Suprapubic skin (tissue), 4 donors: ENCODE results near the gene ELOVL4. TPM values are rescaled to one million over a fixed set of nuclear protein-coding genes. Genes with fewer than 3 reads are reported as not detected.

ENCODE experiments used
- DNase-seq, 2 donors: peaks; one replicate each; pipeline ENCODE4 v3.0.0-alpha.2; 2019; ENCODE audit warnings: low spot score in 2 of 2
- H3K27ac ChIP-seq: fragments of 200-600 bp; sonication (generic); one replicate; pipeline ENCODE4 v1.5.1; 2019
- H3K27me3 ChIP-seq: fragments of 200-600 bp; sonication (generic); one replicate; pipeline ENCODE4 v1.5.1; 2019
- H3K36me3 ChIP-seq: fragments of 200-600 bp; sonication (generic); one replicate; pipeline ENCODE4 v1.5.1; 2019
- H3K4me1 ChIP-seq: fragments of 200-600 bp; sonication (generic); one replicate; pipeline ENCODE4 v1.5.1; 2019
- H3K4me3 ChIP-seq: fragments of 200-600 bp; sonication (generic); one replicate; pipeline ENCODE4 v1.5.1; 2019; ENCODE audit warnings: mild to moderate bottlenecking
- H3K9me3 ChIP-seq: fragments of 200-600 bp; sonication (generic); one replicate; pipeline ENCODE4 v1.5.1; 2019
- CTCF ChIP-seq, 2 donors: fragments of 200-600 bp in 1 of 2; fragments of 450-650 bp in 1 of 2; sonication (generic) in 1 of 2; IDR thresholded peaks; one replicate each; pipeline ENCODE4 v1.5.1; 2016 to 2019; ENCODE audit warnings: antibody characterized with exemption in 2 of 2, mild to moderate bottlenecking in 1 of 2, moderate library complexity in 1 of 2
- EP300 ChIP-seq: sonication (generic); formaldehyde crosslinking; IDR thresholded peaks from one replicate; pipeline ENCODE4 v1.6.1; 2017; ENCODE audit warnings: antibody characterized with exemption
- POLR2A ChIP-seq, 2 donors: fragments of 450-650 bp; IDR thresholded peaks; one replicate each; pipeline ENCODE4 v1.6.1; 2017; ENCODE audit warnings: antibody characterized with exemption in 2 of 2, mild to moderate bottlenecking in 2 of 2, moderate library complexity in 2 of 2
- POLR2AphosphoS5 ChIP-seq, 3 donors: sonication (generic); formaldehyde crosslinking; IDR thresholded peaks; one replicate each; pipeline ENCODE4 v1.6.1; 2017; ENCODE audit warnings: antibody characterized with exemption in 3 of 3
- WGBS: methylation state at CpG from one replicate; pipeline ENCODE4 v1.1.5; 2018; 5-methylcytosine and 5-hydroxymethylcytosine counted together
- total RNA-seq, 4 donors: library from RNA; depleted of rRNA; stranded (reverse); fragments of >200 nt; gene quantifications; one replicate each; pipeline ENCODE4 v1.1.0, GENCODE V29; 2016

Gene ELOVL4
- total RNA-seq, 4 donors from 2014 or later = 8.7 to 111 (median 49.8) TPM

GRCh38 chr6:79985128-79985527 lies 37.8 kb upstream of the ELOVL4 start:
- Histone ChIP-seq H3K9me3 (no peaks in the 10 kb centered on the region), H3K4me1 (peaks cover 17% of the 10 kb centered on the region), H3K27me3 (no peaks in the 10 kb centered on the region), H3K4me3 (no peak overlapping the region), H3K27ac (peak overlapping the region; percentile 37), H3K36me3 (no peaks in the 10 kb centered on the region)
- no peak for TF ChIP-seq POLR2A (IDR thresholded peaks at IDR 0.05)
- no peak for TF ChIP-seq POLR2AphosphoS5 (IDR thresholded peaks at IDR 0.05)
- no peak for TF ChIP-seq CTCF (IDR thresholded peaks at IDR 0.05)
- no peak for TF ChIP-seq EP300
- no peak for DNase-seq

- peak overlapping the region; percentile 37 for H3K27ac ChIP-seq
- no peaks in the 10 kb centered on the region for H3K36me3 ChIP-seq
Observed at GRCh38 chr6:79984261-79984660, 36.9 kb upstream of the ELOVL4 start.

GRCh38 chr6:79981652-79982051 lies 34.3 kb upstream of the ELOVL4 start:
- Histone ChIP-seq H3K4me3 (no peak overlapping the region), H3K4me1 (peaks cover 17% of the 10 kb centered on the region), H3K27me3 (no peaks in the 10 kb centered on the region), H3K27ac (peak overlapping the region; percentile 16), H3K9me3 (no peaks in the 10 kb centered on the region), H3K36me3 (no peaks in the 10 kb centered on the region)
- 52% methylated on average over 4 of the region's 4 CpGs for WGBS
- no peak for TF ChIP-seq EP300
- TF ChIP-seq POLR2A (IDR thresholded peaks at IDR 0.05) = no peak
- TF ChIP-seq CTCF (IDR thresholded peaks at IDR 0.05) = no peak
- DNase-seq = no peak

More at GRCh38 chr6:79984261-79984660, 36.9 kb upstream of the ELOVL4 start:
- Histone ChIP-seq H3K9me3 (no peaks in the 10 kb centered on the region), H3K4me1 (peaks cover 17% of the 10 kb centered on the region), H3K4me3 (no peak overlapping the region), H3K27me3 (no peaks in the 10 kb centered on the region)
- DNase-seq = no peak
- TF ChIP-seq CTCF (IDR thresholded peaks at IDR 0.05) (peak in 1 of 2 donors; percentile 26), POLR2AphosphoS5 (IDR thresholded peaks at IDR 0.05) (no peak), POLR2A (IDR thresholded peaks at IDR 0.05) (no peak), EP300 (no peak)
- 24% methylated on average over 2 of the region's 2 CpGs for WGBS

GRCh38 chr6:79971193-79971592 lies 23.8 kb upstream of the ELOVL4 start:
- TF ChIP-seq POLR2A (IDR thresholded peaks at IDR 0.05) (no peak), EP300 (no peak)

GRCh38 chr6:79969784-79970183 lies 22.4 kb upstream of the ELOVL4 start:
- TF ChIP-seq POLR2A (IDR thresholded peaks at IDR 0.05) (no peak), CTCF (IDR thresholded peaks at IDR 0.05) (no peak), EP300 (no peak), POLR2AphosphoS5 (IDR thresholded peaks at IDR 0.05) (no peak)
- 88% methylated on average over 5 of the region's 5 CpGs for WGBS
- DNase-seq = no peak

More at GRCh38 chr6:79971193-79971592, 23.8 kb upstream of the ELOVL4 start:
- Histone ChIP-seq H3K36me3 (no peaks in the 10 kb centered on the region), H3K4me1 (no peaks in the 10 kb centered on the region), H3K27me3 (no peaks in the 10 kb centered on the region), H3K27ac (no peak overlapping the region), H3K9me3 (no peaks in the 10 kb centered on the region), H3K4me3 (no peak overlapping the region)
- DNase-seq = no peak

GRCh38 chr6:79967178-79967577 lies 19.8 kb upstream of the ELOVL4 start:
- no peaks in the 10 kb centered on the region for H3K9me3 ChIP-seq

More at GRCh38 chr6:79969784-79970183, 22.4 kb upstream of the ELOVL4 start:
- H3K27me3 ChIP-seq = no peaks in the 10 kb centered on the region
- H3K4me1 ChIP-seq = no peaks in the 10 kb centered on the region
- no peaks in the 10 kb centered on the region for H3K9me3 ChIP-seq
- no peak overlapping the region for H3K4me3 ChIP-seq
- no peaks in the 10 kb centered on the region for H3K36me3 ChIP-seq
- H3K27ac ChIP-seq = no peak overlapping the region

More at GRCh38 chr6:79967178-79967577, 19.8 kb upstream of the ELOVL4 start:
- TF ChIP-seq EP300 (no peak), POLR2A (IDR thresholded peaks at IDR 0.05) (no peak), CTCF (IDR thresholded peaks at IDR 0.05) (no peak), POLR2AphosphoS5 (IDR thresholded peaks at IDR 0.05) (no peak)
- Histone ChIP-seq H3K4me3 (no peak overlapping the region), H3K4me1 (no peaks in the 10 kb centered on the region), H3K36me3 (no peaks in the 10 kb centered on the region), H3K27ac (no peak overlapping the region), H3K27me3 (no peaks in the 10 kb centered on the region)
- no peak for DNase-seq
